ENCODE results near the gene GRHL1. TPM values are rescaled to one million over a fixed set of nuclear protein-coding genes. Genes with fewer than 3 reads are reported as not detected.

Gene GRHL1
- total RNA-seq, 1 donor from 2014 or later = 6.2 TPM

DNA sequence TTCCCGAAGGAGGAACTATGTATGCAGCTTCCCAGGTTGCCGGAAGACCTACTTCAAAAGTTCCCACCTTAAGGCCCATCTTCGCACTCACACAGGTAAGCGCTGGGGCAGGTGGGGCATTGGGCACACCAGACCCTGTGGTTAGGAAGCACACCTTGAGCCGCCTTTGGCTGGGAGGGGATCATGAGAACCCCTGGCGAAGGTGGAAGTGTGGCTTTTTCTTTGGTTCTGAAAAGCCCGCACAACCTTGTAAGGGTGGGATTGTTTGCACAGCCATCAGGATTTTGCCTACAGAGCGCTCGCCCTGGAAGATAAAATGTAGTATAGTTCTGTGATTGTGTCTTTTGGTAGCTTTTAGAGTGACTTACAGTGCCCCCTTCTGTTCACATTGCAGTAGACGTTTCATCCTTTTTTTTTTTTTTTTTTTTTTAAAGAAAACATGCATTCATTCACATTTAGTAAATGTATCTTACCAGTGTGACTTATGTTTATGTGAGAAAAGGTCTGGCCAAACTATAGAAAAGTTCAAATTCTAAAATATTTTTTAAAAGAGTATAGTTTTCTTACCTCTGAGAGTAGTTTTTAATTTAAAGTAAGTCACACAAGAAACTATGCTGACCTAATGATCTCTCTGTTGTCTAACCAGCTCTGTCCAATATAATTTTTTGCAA is 97.1 kb downstream of the GRHL1 start:
- no peak for DNase-seq (ENCODE audit: low read depth)
- TF ChIP-seq, protein P1, sequence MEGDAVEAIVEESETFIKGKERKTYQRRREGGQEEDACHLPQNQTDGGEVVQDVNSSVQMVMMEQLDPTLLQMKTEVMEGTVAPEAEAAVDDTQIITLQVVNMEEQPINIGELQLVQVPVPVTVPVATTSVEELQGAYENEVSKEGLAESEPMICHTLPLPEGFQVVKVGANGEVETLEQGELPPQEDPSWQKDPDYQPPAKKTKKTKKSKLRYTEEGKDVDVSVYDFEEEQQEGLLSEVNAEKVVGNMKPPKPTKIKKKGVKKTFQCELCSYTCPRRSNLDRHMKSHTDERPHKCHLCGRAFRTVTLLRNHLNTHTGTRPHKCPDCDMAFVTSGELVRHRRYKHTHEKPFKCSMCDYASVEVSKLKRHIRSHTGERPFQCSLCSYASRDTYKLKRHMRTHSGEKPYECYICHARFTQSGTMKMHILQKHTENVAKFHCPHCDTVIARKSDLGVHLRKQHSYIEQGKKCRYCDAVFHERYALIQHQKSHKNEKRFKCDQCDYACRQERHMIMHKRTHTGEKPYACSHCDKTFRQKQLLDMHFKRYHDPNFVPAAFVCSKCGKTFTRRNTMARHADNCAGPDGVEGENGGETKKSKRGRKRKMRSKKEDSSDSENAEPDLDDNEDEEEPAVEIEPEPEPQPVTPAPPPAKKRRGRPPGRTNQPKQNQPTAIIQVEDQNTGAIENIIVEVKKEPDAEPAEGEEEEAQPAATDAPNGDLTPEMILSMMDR (IDR thresholded peaks at IDR 0.05; ENCODE audit: insufficient read depth, low read length, poor library complexity, severe bottlenecking) = peak; percentile 64
- peaks cover 3% of the 10 kb centered on the region for H3K36me3 ChIP-seq (ENCODE audit: control insufficient read depth, insufficient read depth, low read length)

More for the DNA sequence above, 97.1 kb downstream of the GRHL1 start:
- no peak overlapping the region for H3K4me3 ChIP-seq (ENCODE audit: low read depth, low read length)
- no peaks in the 10 kb centered on the region for H3K27me3 ChIP-seq (ENCODE audit: control insufficient read depth, insufficient read depth, low read length)

Other genes starting within 250 kb of the GRHL1 start
- gene TAF1B, start 108.2 kb upstream of the GRHL1 start, total RNA-seq = 15.0 and 17.7 TPM in 2 replicates
- 15.4 and 17.9 TPM in 2 replicates for gene KLF11, start 91.9 kb downstream of the GRHL1 start, total RNA-seq
- 9.8 and 12.2 TPM in 2 replicates for gene CYS1, start 128.7 kb downstream of the GRHL1 start, total RNA-seq
- gene RRM2, start 171.0 kb downstream of the GRHL1 start, total RNA-seq = 8.7 and 9.6 TPM in 2 replicates